H1 (cell line): ENCODE measurements around the gene AVL9. TPM values are rescaled to one million over a fixed set of nuclear protein-coding genes. Genes with fewer than 3 reads are reported as not detected.

Experiments
- EP300 ChIP-seq, 2 experiments: IDR thresholded peaks; 1 replicate in 1 of 2; 2 replicates in 1 of 2; pipeline ENCODE4 v1.6.1; 2011 to 2012; ENCODE audit warnings: low read depth in 2 of 2, low read length in 2 of 2, mild to moderate bottlenecking in 2 of 2, borderline replicate concordance in 1 of 2, inconsistent platforms in 1 of 2, moderate library complexity in 1 of 2
- RBBP5 ChIP-seq: IDR thresholded peaks from 2 replicates; pipeline ENCODE4 v1.7.1; 2012; ENCODE audit warnings: low read depth, mild to moderate bottlenecking, inconsistent platforms, low read length, moderate library complexity, borderline replicate concordance
- TAF1 ChIP-seq: IDR thresholded peaks from 2 replicates; pipeline ENCODE4 v1.6.1; 2011; ENCODE audit warnings: mild to moderate bottlenecking, low read depth, low read length
- YY1 ChIP-seq: IDR thresholded peaks from 2 replicates; pipeline ENCODE4 v1.6.1; 2011; ENCODE audit warnings: low read depth, mild to moderate bottlenecking, low read length
- polyA plus RNA-seq, 7 experiments: library from polyadenylated mRNA; depleted of rRNA in 3 of 7; stranded (reverse) in 5 of 7; unstranded in 2 of 7; fragments of >200 nt in 5 of 7; fragments of 200-250 nt in 2 of 7; gene quantifications; 1 replicate in 5 of 7; 2 replicates in 1 of 7; 4 replicates in 1 of 7; pipeline versions ENCODE4 v1.2.1 to v1.2.3, GENCODE V29; 2011 to 2013; ENCODE audit warnings: missing spikeins in 2 of 7, mixed read lengths in 2 of 7
- total RNA-seq: library from RNA; stranded (reverse); fragmentation: NEBNext Ultra II Directional; extraction: Animal tissue kit (Norgen Biotek cat#: 25700); gene quantifications from 2 replicates; pipeline ENCODE4 v1.2.1, GENCODE V29; 2021
- TF ChIP-seq, protein P1 (sequence below), 3 experiments: IDR thresholded peaks; 1 replicate in 2 of 3; 2 replicates in 1 of 3; pipeline versions ENCODE4 v1.5.1 to v1.6.1; 2011; ENCODE audit warnings: low read length in 3 of 3, mild to moderate bottlenecking in 3 of 3, inconsistent platforms in 2 of 3, low read depth in 1 of 3, moderate library complexity in 1 of 3; ENCODE audit not compliant: insufficient read depth in 1 of 3; ENCODE audit errors: control extremely low read depth in 1 of 3

The AVL9 gene
- total and polyA plus RNA-seq, 2 of the 8 experiments (the other 6 are each of a cell fraction or from before 2014, with no cell fraction given) = 15.5 to 42.1 TPM

DNA sequence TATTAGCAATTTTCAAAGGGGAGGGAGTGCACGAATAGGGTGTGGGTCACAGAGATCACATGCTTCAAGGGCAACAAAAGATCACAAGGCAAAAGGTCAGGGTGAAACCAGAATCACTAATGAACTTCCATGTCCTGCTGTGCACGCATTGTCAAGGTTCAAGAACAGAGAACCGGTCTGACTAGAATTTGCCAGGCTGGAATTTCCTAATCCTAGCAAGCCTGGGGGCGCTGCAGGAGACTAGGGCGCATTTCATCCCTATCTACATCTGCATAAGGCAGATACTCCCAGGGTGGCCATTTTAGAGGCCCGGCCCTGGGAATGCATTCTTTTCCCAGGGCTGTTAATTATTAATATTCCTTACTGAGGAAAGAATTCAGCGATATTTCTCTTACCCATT lies 108.8 kb downstream of the AVL9 start (continued):
- TF ChIP-seq, protein P1, sequence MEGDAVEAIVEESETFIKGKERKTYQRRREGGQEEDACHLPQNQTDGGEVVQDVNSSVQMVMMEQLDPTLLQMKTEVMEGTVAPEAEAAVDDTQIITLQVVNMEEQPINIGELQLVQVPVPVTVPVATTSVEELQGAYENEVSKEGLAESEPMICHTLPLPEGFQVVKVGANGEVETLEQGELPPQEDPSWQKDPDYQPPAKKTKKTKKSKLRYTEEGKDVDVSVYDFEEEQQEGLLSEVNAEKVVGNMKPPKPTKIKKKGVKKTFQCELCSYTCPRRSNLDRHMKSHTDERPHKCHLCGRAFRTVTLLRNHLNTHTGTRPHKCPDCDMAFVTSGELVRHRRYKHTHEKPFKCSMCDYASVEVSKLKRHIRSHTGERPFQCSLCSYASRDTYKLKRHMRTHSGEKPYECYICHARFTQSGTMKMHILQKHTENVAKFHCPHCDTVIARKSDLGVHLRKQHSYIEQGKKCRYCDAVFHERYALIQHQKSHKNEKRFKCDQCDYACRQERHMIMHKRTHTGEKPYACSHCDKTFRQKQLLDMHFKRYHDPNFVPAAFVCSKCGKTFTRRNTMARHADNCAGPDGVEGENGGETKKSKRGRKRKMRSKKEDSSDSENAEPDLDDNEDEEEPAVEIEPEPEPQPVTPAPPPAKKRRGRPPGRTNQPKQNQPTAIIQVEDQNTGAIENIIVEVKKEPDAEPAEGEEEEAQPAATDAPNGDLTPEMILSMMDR (IDR thresholded peaks at IDR 0.05; ENCODE audit: control extremely low read depth in 1 of 3, insufficient read depth in 1 of 3, low read depth in 1 of 3, low read length in 3 of 3) = peak in 1 of 3 experiments; percentile 11; a peak in 1 of 4 replicates
- TF ChIP-seq TAF1 (0 out of 2 replicates have a peak, but pooled peaks have one; percentile 11), RBBP5 (0 out of 2 replicates have a peak, but pooled peaks have one; percentile 63), EP300 (IDR thresholded peaks at IDR 0.05; ENCODE audit: borderline replicate concordance in 1 of 2, low read depth in 2 of 2, low read length in 2 of 2) (peak; percentile 89 to 97; a peak in 2 of 3 replicates), YY1 (peak; percentile 87)
